Measurements from ENCODE around the gene TNNI3K. TPM values are rescaled to one million over a fixed set of nuclear protein-coding genes. Genes with fewer than 3 reads are reported as not detected.
"Not testable (repeated sequence)": the region's sequence is repeated elsewhere in the genome, so short reads cannot be mapped to it uniquely, and the experiment has no call there.

The TNNI3K gene
- total RNA-seq = 1.3 TPM

DNA sequence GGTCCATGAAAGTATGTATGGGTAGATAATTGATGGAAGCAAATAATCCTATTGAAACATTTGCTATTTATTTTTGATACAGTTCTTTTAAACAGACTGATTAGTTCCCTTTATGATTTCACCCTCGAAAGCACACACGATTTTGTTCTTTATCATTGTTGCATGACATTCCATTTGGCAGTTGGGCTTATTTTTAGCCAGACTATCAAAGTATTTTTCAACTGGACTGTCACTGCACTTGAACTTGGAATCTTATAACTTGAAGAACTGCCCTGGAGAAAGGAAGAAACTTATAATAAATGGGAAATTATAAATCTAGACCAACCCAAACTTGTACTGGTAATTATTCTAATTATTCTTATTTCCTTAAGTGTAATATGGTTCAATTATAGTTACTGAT is at the start of gene TNNI3K:
Gene TNNI3K (plus strand): TSS at position 235 of the 400 bp plus-strand sequence. CDS start 65 bp downstream, at position 300.
- no peak for DNase-seq (ENCODE audit: low read depth in 2 of 3, low spot score in 2 of 3)

- no peak for DNase-seq (ENCODE audit: low read depth in 2 of 3, low spot score in 2 of 3)
These were observed 41.3 kb upstream of the TNNI3K start for GRCh38 chr1:74193908-74194307.

- no peak for DNase-seq (ENCODE audit: low read depth in 2 of 3, low spot score in 2 of 3)
These were observed 39.8 kb upstream of the TNNI3K start for GRCh38 chr1:74195339-74195738.

DNA sequence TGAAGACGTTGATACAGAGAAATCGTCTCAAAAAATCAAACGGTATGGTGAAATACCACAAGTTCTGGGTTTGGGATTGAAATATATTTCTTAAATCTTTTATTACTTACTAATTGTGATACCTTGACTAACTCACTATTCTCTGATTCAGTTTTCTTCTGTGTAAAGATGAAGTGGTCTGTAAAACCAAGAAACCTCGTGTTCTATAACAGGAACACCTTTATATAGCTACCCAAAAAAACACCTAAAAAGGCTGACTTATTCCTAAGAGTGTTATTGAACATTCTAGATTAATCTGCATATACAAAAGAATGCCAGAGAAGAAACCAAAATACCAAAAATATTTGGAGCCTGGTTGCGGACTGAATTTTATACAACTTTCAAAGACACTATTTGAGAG is 37.9 kb upstream of the TNNI3K start:
- DNase-seq (ENCODE audit: low read depth in 2 of 3, low spot score in 2 of 3) = no peak

GRCh38 chr1:74197657-74198552 is 37.3 kb upstream of the TNNI3K start, which contains the start of the genes FPGT and LRRIQ3:
FPGT (plus strand) TSS chr1:74198242; CDS start chr1:74198279, 37 bp downstream.
LRRIQ3 (minus strand) TSS chr1:74198176; CDS start chr1:74183684, 14,492 bp downstream.
- peak; percentile 95 to 97 (median 97) for DNase-seq (ENCODE audit: low read depth in 2 of 3, low spot score in 2 of 3)

DNA sequence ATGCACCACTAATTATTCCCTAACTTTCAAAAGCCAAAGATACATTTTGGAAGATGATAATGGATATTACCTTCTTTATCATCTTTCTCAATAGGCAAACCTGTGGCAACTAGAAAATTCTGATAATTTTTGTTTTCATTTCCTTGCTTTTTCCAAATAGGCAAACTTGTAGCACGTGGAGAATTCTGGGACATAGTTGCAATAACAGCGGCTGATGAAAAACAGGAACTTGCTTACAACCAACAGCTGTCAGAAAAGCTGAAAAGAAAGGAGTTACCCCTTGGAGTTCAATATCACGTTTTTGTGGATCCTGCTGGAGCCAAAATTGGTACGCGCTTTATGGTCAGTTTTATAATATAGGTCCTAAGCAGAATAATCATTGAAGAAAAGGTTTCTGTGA is 35.7 kb upstream of the TNNI3K start:
- peak in 1 of 3 donors; percentile 28 for DNase-seq (ENCODE audit: low read depth in 2 of 3, low spot score in 2 of 3)

- no peak for DNase-seq (ENCODE audit: low read depth in 2 of 3, low spot score in 2 of 3)
These were observed 29.9 kb upstream of the TNNI3K start for GRCh38 chr1:74205266-74205665.

- DNase-seq (ENCODE audit: low read depth in 2 of 3, low spot score in 2 of 3) = no peak
These were observed 20.0 kb upstream of the TNNI3K start for GRCh38 chr1:74215229-74215628.

DNA sequence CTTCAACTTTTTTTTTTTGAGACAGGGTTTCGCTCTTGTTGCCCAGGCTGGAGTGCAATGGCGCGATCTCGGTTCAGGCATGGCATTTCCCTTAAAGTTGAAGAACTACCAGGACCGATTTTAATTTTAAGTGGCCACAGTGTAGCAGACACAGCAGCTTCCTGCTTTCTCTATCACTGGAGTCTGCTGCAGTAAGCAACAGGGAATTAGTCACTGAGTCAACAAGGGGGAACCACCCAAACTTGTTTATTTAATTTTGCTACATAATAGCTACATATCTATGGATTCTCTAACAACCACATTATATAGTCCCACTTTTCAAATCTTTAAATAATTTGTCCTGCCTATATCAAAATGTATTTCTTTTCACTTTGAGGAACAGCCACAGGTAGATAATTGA is 12.5 kb upstream of the TNNI3K start:
- DNase-seq (ENCODE audit: low read depth in 2 of 3, low spot score in 2 of 3) = no peak

- no peak for DNase-seq (ENCODE audit: low read depth in 2 of 3, low spot score in 2 of 3)
These were observed 11.7 kb upstream of the TNNI3K start for GRCh38 chr1:74223453-74223852.

DNA sequence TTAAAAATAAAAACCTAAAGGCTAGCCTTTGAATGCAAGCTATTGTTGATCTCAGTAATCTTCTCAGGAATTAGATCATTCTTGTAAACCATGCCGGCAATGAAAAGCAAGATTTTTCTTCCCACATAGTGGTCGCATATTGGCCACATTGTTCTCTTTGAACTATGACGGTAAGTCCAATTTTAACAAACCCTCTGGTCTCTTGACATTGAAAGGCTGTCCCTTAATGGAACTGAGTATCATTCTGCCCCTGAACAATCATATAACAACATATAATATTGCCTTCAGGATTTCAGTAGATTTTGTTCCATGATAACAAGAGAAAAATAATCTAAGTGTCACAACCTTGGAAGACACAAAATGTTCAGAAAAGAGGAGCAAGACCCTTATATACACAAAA is 1.3 kb downstream of the TNNI3K start:
- DNase-seq (ENCODE audit: low read depth in 2 of 3, low spot score in 2 of 3) = no peak

GRCh38 chr1:74237035-74237434 is 1.8 kb downstream of the TNNI3K start:
- no peak for DNase-seq (ENCODE audit: low read depth in 2 of 3, low spot score in 2 of 3)

DNA sequence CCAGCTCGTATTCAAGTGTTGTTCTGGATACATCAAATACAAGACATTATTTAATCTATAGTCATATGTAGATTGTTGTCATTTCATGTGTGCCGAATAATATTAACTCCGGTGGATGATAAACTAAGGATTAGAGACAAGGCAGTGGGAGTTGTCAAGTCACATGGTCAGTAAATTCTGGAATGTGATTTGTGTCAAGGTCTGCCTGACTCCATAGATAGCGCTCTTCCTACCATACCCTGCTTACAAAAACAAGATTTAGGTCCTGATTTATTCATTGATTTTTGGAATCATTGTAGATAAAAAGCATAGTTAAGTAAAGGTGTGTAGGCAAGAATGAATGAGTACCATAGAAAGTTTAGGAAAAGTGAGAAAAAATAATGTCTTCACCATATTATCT is 2.6 kb downstream of the TNNI3K start:
- DNase-seq (ENCODE audit: low read depth in 2 of 3, low spot score in 2 of 3) = no peak

- no peak for DNase-seq (ENCODE audit: low read depth in 2 of 3, low spot score in 2 of 3)
These were observed 10.1 kb downstream of the TNNI3K start for GRCh38 chr1:74245168-74245772.

DNA sequence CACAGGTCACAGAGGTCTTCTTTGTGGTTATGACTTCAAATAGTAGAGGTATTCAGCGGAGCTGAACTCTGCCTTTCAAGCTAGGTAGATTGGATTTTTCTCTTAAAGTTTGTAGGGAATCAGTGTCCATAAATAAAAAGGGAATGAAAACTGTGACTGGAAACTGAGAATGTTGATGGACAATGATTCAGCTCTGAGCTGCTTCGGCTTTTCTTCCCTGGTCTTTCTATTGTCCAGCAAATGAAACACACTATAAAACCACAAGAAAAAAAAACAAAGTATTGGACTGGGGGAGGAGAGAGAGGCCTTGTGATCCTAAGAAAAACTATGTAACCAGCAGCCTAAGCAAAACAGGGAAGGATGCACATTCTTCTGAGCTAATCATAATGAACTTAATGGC is 11.1 kb downstream of the TNNI3K start:
- DNase-seq (ENCODE audit: low read depth in 2 of 3, low spot score in 2 of 3) = no peak

DNA sequence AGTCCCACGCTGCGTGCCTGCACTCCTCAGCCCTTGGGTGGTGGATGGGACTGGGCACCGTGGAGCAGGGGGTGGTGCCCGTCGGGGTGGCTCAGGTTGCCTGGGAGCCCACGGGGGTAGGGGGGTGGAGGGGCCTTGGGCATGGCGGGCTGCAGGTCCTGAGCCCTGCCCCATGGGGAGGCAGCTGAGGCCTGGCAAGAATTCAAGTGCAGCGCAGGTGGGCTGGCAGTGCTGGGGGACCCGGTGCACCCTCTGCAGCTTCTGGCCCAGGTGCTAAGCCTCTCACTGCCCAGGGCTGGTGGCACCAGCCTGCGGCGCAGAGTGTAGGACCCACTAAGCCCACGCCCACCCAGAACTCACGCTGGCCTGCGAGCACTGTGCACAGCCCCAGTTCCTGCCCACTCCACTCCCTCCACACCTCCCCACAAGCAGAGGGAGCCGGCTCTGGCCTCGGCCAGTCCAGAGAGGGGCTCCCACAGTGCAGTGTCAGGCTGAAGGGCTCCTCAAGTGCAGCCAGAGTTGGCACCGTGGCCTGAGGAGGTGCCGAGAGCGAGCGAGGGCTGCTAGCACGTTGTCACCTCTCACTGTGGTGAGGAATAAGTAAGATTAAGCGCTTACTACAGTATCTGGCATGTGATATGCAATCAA is 12.8 kb downstream of the TNNI3K start:
- DNase-seq (ENCODE audit: low read depth in 2 of 3, low spot score in 2 of 3) = no peak

- DNase-seq (ENCODE audit: low read depth in 2 of 3, low spot score in 2 of 3) = not testable (repeated sequence)
These were observed 18.1 kb downstream of the TNNI3K start for GRCh38 chr1:74253243-74253824.

GRCh38 chr1:74266001-74266400 is 30.8 kb downstream of the TNNI3K start:
- DNase-seq (ENCODE audit: low read depth in 2 of 3, low spot score in 2 of 3) = no peak

- no peak for DNase-seq (ENCODE audit: low read depth in 2 of 3, low spot score in 2 of 3)
These were observed 36.3 kb downstream of the TNNI3K start for GRCh38 chr1:74271503-74271902.

- no peak for DNase-seq (ENCODE audit: low read depth in 2 of 3, low spot score in 2 of 3)
These were observed 45.6 kb downstream of the TNNI3K start for GRCh38 chr1:74280642-74281396.
